Coronary artery (tissue), 2 donors: Measurements from ENCODE around the gene OTOG.

Source experiments
- DNase-seq: peaks from one replicate; pipeline ENCODE4 v3.0.0-alpha.2; 2017; ENCODE audit warnings: low spot score
- H3K27ac ChIP-seq, 2 donors: fragments of 200-600 bp; sonication (generic); one replicate each; pipeline ENCODE4 v1.5.1; 2016 to 2019
- H3K4me3 ChIP-seq: fragments of 200-600 bp; sonication (generic); 2 replicates; pipeline ENCODE4 v1.5.1; 2016; ENCODE audit warnings: mild to moderate bottlenecking, moderate library complexity
- TF ChIP-seq, protein P1 (sequence below): fragments of 200-600 bp; sonication (generic); IDR thresholded peaks from one replicate; pipeline ENCODE4 v1.5.1; 2019; ENCODE audit warnings: antibody characterized with exemption

OTOG gene

DNA sequence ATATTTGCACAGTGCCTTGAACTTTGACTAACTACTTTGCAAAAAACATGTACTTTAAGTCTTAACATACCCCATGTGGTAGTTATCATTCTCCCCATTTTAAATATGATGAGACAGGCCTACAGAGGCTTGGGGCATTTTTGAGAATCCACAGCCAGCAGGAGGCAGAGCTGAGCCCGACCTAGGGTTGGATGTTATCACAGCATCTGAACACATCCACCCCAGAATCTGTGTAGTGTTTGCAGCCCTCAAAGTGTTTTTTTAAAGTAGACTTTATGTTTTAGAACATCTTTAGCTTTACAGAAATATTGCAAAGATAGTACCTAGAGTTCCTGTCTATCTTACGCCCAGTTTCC is 17.6 kb downstream of the OTOG start:
- no peak for DNase-seq
- Histone ChIP-seq H3K27ac (no peak overlapping the region), H3K4me3 (no peak overlapping the region)
- TF ChIP-seq, protein P1, sequence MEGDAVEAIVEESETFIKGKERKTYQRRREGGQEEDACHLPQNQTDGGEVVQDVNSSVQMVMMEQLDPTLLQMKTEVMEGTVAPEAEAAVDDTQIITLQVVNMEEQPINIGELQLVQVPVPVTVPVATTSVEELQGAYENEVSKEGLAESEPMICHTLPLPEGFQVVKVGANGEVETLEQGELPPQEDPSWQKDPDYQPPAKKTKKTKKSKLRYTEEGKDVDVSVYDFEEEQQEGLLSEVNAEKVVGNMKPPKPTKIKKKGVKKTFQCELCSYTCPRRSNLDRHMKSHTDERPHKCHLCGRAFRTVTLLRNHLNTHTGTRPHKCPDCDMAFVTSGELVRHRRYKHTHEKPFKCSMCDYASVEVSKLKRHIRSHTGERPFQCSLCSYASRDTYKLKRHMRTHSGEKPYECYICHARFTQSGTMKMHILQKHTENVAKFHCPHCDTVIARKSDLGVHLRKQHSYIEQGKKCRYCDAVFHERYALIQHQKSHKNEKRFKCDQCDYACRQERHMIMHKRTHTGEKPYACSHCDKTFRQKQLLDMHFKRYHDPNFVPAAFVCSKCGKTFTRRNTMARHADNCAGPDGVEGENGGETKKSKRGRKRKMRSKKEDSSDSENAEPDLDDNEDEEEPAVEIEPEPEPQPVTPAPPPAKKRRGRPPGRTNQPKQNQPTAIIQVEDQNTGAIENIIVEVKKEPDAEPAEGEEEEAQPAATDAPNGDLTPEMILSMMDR: no peak

DNA sequence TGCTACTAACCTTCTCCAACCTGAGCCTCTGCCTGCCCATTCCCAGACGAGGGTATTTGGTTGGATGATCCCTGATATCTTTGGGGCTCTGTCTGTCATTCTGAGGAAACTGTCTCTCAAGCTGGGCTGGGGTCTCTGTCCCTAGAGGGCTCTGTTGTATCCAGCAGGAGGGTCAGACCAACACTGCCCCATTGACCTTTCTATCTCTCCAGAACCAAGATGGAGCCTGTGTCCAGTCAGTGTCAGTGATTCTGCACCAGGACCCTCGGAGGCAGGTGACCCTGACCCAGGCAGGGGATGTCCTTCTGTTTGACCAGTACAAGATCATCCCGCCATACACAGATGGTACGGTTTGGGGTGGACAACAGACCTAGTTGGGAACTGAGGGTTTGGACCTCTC is 21.9 kb downstream of the OTOG start:
- no peak overlapping the region for H3K4me3 ChIP-seq
- TF ChIP-seq, protein P1: no peak
- H3K27ac ChIP-seq: no peak overlapping the region
- DNase-seq: peak; percentile 57

DNA sequence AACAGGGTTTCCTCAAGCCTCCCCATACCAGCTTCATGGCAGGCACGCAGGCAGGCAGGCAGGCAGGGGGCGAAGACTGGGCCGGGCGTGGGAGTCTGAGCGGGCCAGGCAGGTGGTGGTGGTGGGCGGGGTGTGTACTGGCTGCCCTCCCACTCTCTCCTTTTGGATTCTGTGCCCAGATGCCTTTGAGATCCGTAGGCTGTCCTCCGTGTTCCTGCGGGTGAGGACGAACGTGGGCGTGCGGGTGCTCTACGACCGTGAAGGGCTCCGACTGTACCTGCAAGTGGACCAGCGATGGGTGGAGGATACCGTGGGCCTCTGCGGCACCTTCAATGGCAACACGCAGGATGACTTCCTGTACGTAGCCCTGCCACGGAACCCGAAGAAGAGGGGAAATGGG is 23.0 kb downstream of the OTOG start:
- Histone ChIP-seq H3K27ac (no peak overlapping the region), H3K4me3 (no peak overlapping the region)
- TF ChIP-seq, protein P1: no peak
- peak; percentile 67 for DNase-seq

DNA sequence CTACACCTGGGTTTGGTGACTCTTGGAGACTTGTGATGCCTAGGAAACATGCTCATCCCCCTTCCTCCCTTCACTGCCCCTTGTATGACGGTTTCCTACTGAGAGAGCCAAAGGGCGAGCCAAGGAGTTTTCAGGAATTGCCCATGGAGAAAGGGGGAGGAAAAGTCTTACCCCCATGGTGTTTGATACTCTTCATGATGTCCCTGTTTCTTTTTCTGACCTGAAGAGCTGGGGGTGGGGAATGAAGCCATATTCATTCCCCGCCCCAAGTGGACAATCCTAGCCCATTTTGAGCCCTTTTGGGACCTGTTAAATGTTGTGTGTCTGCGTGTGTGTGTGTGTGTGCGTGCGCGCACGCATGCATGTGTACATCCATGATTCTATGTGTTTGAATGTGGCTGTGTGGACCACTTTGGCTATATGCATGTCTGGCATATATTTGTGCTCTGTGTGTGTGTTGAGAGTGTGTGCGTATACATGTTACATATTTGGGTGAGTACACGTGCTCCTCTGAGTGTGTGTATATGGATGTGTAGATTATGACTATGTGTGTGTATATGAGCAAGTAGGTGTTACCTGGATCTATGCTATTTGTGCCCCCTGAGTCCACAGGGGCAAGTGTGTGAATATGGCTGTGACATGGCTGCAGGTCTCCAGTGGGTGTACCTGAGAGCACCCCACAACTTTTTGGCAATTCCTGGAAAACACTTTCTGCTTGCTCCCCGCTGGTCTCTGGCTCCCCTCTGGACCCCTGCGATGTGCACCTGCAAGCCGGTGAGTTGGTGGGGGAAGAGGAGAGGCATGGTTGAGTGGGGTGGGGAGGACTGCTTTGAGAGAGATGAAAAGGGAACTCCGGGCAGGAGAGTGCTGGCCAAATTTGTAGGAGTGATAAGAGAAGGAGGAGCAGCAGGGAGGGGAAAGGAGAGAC is 24.6 kb downstream of the OTOG start:
- Histone ChIP-seq H3K27ac (no peak overlapping the region), H3K4me3 (no peak overlapping the region)
- TF ChIP-seq, protein P1: no peak
- peak; percentile 63 for DNase-seq

DNA sequence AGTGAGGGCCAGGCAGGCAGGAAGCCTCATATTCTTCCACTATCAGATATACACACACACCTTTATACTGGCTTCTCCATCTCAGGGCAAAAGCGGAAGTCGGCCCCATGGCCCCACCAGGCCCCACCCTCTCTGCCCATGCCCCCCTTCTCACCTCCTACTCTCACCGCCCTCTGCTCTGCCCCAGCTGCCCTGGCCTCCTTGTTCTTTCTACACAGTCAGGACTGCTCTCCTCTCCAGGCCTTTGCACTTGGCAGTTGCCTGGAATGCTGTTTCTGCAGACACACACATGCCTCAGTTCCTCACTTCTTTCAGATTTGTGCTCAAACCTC is 25.3 kb downstream of the OTOG start:
- Histone ChIP-seq H3K27ac (no peak overlapping the region), H3K4me3 (no peak overlapping the region)
- DNase-seq: no peak
- TF ChIP-seq, protein P1: no peak

DNA sequence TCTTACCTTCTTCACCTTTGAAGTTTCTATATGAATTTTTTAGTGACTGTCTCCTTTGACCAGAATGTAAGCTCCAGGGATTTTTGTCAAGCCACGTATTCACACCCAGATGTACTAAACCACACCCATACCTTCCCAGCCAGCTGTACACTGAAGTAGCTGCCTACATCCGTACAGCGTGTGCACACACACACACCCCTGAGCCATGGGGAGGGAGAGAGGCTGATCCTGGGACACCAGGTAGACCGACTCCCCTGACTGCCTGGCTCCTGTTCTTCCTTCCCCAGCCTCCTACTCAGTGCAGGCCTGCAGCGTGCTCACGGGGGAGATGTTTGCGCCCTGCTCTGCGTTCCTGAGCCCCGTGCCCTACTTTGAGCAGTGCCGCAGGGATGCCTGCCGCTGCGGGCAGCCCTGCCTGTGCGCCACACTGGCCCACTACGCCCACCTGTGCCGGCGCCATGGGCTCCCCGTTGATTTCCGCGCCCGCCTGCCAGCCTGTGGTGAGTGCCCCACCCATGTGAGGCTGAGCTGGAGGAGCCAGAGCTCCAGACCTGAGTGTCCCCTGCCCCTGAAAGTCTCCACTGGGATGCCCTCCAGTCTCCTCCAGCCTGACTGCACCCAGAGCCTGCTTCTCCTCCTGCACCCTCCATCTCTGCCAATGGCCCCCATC is 25.9 kb downstream of the OTOG start:
- DNase-seq: peak; percentile 50
- TF ChIP-seq, protein P1: no peak
- H3K27ac ChIP-seq: no peak overlapping the region

DNA sequence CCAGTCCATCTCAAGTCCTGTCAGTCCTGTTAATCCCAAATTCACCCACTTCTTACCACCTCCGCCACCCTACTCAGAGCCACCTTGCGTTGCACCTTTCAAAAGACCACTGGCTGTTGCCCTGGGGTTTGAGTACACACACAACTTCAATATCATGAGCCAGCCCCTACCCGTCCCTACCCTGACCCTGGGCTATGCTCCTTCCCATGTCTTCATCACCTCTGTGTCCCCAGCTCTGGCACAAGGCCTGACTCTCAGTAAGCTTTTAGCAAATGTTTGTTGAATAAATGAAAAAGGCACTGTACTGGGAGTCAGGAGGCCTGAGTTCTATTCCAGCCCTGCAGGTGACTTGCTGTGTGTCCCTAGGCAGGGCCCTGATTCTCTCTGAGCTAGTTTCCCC is 26.5 kb downstream of the OTOG start:
- TF ChIP-seq, protein P1: no peak
- Histone ChIP-seq H3K4me3 (no peak overlapping the region), H3K27ac (no peak overlapping the region)
- DNase-seq: no peak

More for the DNA sequence above, 25.9 kb downstream of the OTOG start:
- no peak overlapping the region for H3K4me3 ChIP-seq
